Muscle of arm (tissue), 12 donors: ENCODE data around the gene RNF103. TPM values are rescaled to one million over a fixed set of nuclear protein-coding genes. Genes with fewer than 3 reads are reported as not detected.

ENCODE experiments used
- DNase-seq: peaks from one replicate; pipeline ENCODE4 v3.0.0-alpha.2; 2013
- polyA plus RNA-seq, 12 donors: library from polyadenylated mRNA; unstranded; fragments of 120-200 nt; gene quantifications; one replicate each; pipeline ENCODE4 v1.2.1, GENCODE V29; 2013; ENCODE audit not compliant: insufficient read length in 12 of 12

RNF103 gene
- polyA plus RNA-seq, 12 donors = 25.4 to 40.9 (median 34.2) TPM; not detected in 1

- no peak for DNase-seq
Observed at GRCh38 chr2:86577817-86578456, 45.7 kb downstream of the RNF103 start.

GRCh38 chr2:86570059-86570458, 53.6 kb downstream of the RNF103 start:
- DNase-seq = no peak

GRCh38 chr2:86566821-86567190, 56.9 kb downstream of the RNF103 start:
- no peak for DNase-seq

- no peak for DNase-seq
Observed at GRCh38 chr2:86566158-86566820, 57.4 kb downstream of the RNF103 start.

- DNase-seq = no peak
Observed at GRCh38 chr2:86563650-86564061, 60.0 kb downstream of the RNF103 start.

- DNase-seq = peak; percentile 99
Observed at GRCh38 chr2:86562922-86563649, 60.6 kb downstream of the RNF103 start, which contains the start of gene CHMP3. Gene CHMP3, minus strand, starts transcription at chr2:86563443. Its CDS starts 95 bp downstream, at chr2:86563348.

GRCh38 chr2:86562485-86562921, 61.2 kb downstream of the RNF103 start:
- no peak for DNase-seq

GRCh38 chr2:86557836-86558235, 65.8 kb downstream of the RNF103 start:
- no peak for DNase-seq

GRCh38 chr2:86556508-86556907, 67.2 kb downstream of the RNF103 start:
- DNase-seq = no peak

Other genes with a start within 250 kb of the RNF103 start
- gene KDM3A, start 182.5 kb downstream of the RNF103 start, polyA plus RNA-seq = 10 to 100 TPM in 11 of 12 donors, not detected in 1; 42.4 to 82.7 (median 61.6) TPM
- gene CHMP3, start 60.4 kb downstream of the RNF103 start, polyA plus RNA-seq = 100 to 1,000 TPM in 11 of 12 donors, 10 to 100 TPM in 1; 84.8 to 674 (median 151) TPM
- gene RMND5A, start 96.4 kb upstream of the RNF103 start, polyA plus RNA-seq = 100 to 1,000 TPM in 1 of 12 donors, 10 to 100 TPM in 11; 33.9 to 396 (median 39.5) TPM
- 1 to 10 TPM in 1 of 12 donors, under 1 TPM in 9, not detected in 2; 0.19 to 1.6 (median 0.27) TPM for gene CD8A, start 167.0 kb upstream of the RNF103 start, polyA plus RNA-seq
- gene CD8B, start 238.0 kb upstream of the RNF103 start, polyA plus RNA-seq = 1 to 10 TPM in 2 of 12 donors, under 1 TPM in 6, not detected in 4; 0.12 to 1.5 (median 0.40) TPM